K562 (cell line): Measurements from ENCODE around the gene HSF5. TPM values are rescaled to one million over a fixed set of nuclear protein-coding genes. Genes with fewer than 3 reads are reported as not detected.

Source experiments
- ARID1B ChIP-seq: fragments of 450-650 bp; IDR thresholded peaks from 2 replicates; pipeline ENCODE4 v1.6.1; 2016; ENCODE audit warnings: antibody characterized with exemption, mild to moderate bottlenecking, inconsistent platforms
- CHD2 ChIP-seq: IDR thresholded peaks from 2 replicates; pipeline ENCODE4 v1.6.1; 2011; ENCODE audit warnings: low read depth, low read length
- EGR1 ChIP-seq: fragments of 450-650 bp; conservative IDR thresholded peaks from 2 replicates; pipeline ENCODE4 v1.6.1; 2017; ENCODE audit warnings: mild to moderate bottlenecking
- GTF3C2 ChIP-seq: IDR thresholded peaks from 3 replicates; pipeline ENCODE4 v1.6.1; 2011; ENCODE audit warnings: borderline replicate concordance, mild to moderate bottlenecking, moderate library complexity; ENCODE audit not compliant: insufficient read length; ENCODE audit errors: extremely low read depth
- MBD2 ChIP-seq: sonication (generic); IDR thresholded peaks from 2 replicates; pipeline ENCODE4 v1.6.1; 2016; ENCODE audit warnings: low read depth, borderline replicate concordance
- SRF ChIP-seq, 2 experiments: fragments of 250-450, 450-650 bp in 1 of 2; sonication (Bioruptor Pico) in 1 of 2; sonication (generic) in 1 of 2; formaldehyde crosslinking; IDR thresholded peaks; 2 replicates each; pipeline versions ENCODE4 v1.5.0 to v1.5.1; 2020 to 2022; ENCODE audit warnings: mild to moderate bottlenecking in 1 of 2, missing genetic modification reagents in 1 of 2
- TAL1 ChIP-seq: fragments of 450-650 bp; IDR thresholded peaks from 2 replicates; pipeline ENCODE4 v1.6.1; 2016; ENCODE audit warnings: mild to moderate bottlenecking
- TEAD4 ChIP-seq, 2 experiments: sonication (generic) in 1 of 2; formaldehyde crosslinking in 1 of 2; IDR thresholded peaks; 2 replicates each; pipeline versions ENCODE4 v1.6.1 to v1.8.0; 2012 to 2022; ENCODE audit warnings: borderline replicate concordance in 1 of 2, inconsistent platforms in 1 of 2, low read length in 1 of 2, mild to moderate bottlenecking in 1 of 2, missing genetic modification reagents in 1 of 2
- ZNF23 ChIP-seq: fragments of 250-450 bp; sonication (Bioruptor Pico); IDR thresholded peaks from 2 replicates; pipeline ENCODE4 v1.4.0; 2020; ENCODE audit warnings: mild to moderate bottlenecking
- ZNF318 ChIP-seq, 2 experiments: fragments of 450-650 bp; IDR thresholded peaks; 2 replicates each; pipeline ENCODE4 v1.6.1; 2016; ENCODE audit warnings: mild to moderate bottlenecking in 2 of 2, borderline replicate concordance in 1 of 2, low read depth in 1 of 2, moderate library complexity in 1 of 2
- ZNF586 ChIP-seq: fragments of 450-650 bp; formaldehyde crosslinking; conservative IDR thresholded peaks from 2 replicates; pipeline ENCODE4 v1.4.0; 2020; ENCODE audit warnings: mild to moderate bottlenecking, moderate library complexity
- polyA plus RNA-seq, 8 experiments: library from polyadenylated mRNA; depleted of rRNA in 4 of 8; stranded (reverse) in 5 of 8; unstranded in 3 of 8; fragments of >200 nt; fragmentation: Nextera tagmentation in 2 of 8; fragmentation: Illumina TruSeq in 1 of 8; extraction: Ambion mirVana in 2 of 8; extraction: Trizol in 1 of 8; gene quantifications; 2 replicates each; pipeline versions ENCODE4 v1.2.1 to v1.2.3, GENCODE V29; 2011 to 2014; ENCODE audit warnings: inconsistent platforms in 1 of 8, missing spikeins in 1 of 8
- total RNA-seq, 7 experiments: library from RNA; depleted of rRNA in 6 of 7; stranded (reverse); fragments of >200 nt in 6 of 7; fragmentation: Illumina TruSeq in 2 of 7; extraction: Trizol in 2 of 7; gene quantifications; 2 replicates each; pipeline versions ENCODE4 v1.2.1 to v1.2.3, GENCODE V29; 2011 to 2021; ENCODE audit warnings: low replicate concordance in 1 of 7
- TF ChIP-seq, protein P1 (sequence below): fragments of 250-450 bp; sonication (Bioruptor Pico); IDR thresholded peaks from 2 replicates; pipeline ENCODE4 v1.4.0; 2020; ENCODE audit warnings: mild to moderate bottlenecking, moderate library complexity, borderline replicate concordance

Gene HSF5
- total and polyA plus RNA-seq, 9 of the 15 experiments (the other 6 are each of a cell fraction or from before 2014, with no cell fraction given) = 0.04 TPM; not detected in 8

DNA sequence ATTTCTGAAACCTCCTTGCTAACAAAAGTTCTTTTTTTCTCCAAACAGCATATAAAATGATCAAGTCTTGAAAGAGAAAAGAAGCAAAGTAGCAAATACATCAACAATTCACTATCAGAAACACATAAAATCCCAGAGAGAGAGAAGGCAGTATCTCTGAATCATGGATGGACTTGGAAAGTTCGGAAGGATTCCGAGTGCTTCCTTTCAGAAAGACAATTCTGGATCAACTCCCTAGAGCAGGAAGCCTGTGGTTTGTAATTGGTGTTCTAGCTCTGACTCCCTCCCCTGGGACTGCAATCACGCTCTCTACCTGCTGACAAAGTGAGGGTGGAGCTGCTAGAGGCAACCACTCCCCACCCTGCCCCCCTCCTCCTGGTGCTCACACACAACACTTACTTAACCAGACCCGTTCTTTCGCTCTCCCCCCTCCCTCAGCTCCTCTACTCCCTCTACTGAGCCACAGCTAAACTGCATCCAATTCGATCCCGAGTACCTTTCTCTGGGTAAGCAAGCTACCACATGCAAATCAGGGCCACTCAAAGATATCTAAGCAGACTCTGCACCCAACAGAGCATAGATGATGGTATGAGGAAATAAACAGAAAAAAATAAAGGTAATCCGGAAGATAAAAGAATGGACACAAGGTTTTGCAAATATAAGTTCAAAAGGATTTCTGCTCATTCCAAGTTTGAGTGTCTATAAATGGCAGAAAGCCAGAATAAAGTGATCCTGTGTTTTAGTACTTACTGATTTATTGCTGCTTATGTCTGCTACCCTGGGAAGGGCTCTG, 70.7 kb downstream of the HSF5 start, which contains the start of gene RNF43 (continued):
- TF ChIP-seq MBD2 = peak; percentile 56; the same call in 1 of the 2 replicates
- no peak for TF ChIP-seq EGR1
- TF ChIP-seq TAL1 = 0 out of 2 replicates have a peak, but pooled peaks have one; percentile 21
- peak in 1 of 2 experiments; percentile 80; a peak in 2 of 4 replicates for TF ChIP-seq SRF (CRISPR knock-in tag; IDR thresholded peaks at IDR 0.05)
- TF ChIP-seq, protein P1, sequence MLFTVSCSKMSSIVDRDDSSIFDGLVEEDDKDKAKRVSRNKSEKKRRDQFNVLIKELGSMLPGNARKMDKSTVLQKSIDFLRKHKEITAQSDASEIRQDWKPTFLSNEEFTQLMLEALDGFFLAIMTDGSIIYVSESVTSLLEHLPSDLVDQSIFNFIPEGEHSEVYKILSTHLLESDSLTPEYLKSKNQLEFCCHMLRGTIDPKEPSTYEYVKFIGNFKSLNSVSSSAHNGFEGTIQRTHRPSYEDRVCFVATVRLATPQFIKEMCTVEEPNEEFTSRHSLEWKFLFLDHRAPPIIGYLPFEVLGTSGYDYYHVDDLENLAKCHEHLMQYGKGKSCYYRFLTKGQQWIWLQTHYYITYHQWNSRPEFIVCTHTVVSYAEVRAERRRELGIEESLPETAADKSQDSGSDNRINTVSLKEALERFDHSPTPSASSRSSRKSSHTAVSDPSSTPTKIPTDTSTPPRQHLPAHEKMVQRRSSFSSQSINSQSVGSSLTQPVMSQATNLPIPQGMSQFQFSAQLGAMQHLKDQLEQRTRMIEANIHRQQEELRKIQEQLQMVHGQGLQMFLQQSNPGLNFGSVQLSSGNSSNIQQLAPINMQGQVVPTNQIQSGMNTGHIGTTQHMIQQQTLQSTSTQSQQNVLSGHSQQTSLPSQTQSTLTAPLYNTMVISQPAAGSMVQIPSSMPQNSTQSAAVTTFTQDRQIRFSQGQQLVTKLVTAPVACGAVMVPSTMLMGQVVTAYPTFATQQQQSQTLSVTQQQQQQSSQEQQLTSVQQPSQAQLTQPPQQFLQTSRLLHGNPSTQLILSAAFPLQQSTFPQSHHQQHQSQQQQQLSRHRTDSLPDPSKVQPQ (CRISPR knock-in tag) = no peak
- no peak for TF ChIP-seq ZNF586 (CRISPR knock-in tag)
- peak; percentile 67 for TF ChIP-seq ARID1B
- TF ChIP-seq GTF3C2 = no peak
- no peak for TF ChIP-seq ZNF23 (CRISPR knock-in tag)
- no peak for TF ChIP-seq ZNF318 (IDR thresholded peaks at IDR 0.05; ENCODE audit: borderline replicate concordance in 1 of 2, low read depth in 1 of 2)
- TF ChIP-seq CHD2 = peak; percentile 50; the same call in 1 of the 2 replicates
- 0 out of 2 replicates have a peak, but pooled peaks have one; percentile 38 for TF ChIP-seq TEAD4 (IDR thresholded peaks at IDR 0.05; ENCODE audit: low read length)
- no peak for TF ChIP-seq TEAD4 (CRISPR knock-in tag; IDR thresholded peaks at IDR 0.05; ENCODE audit: borderline replicate concordance)
